Measurements from ENCODE around the gene C9orf152.

C9orf152 gene

GRCh38 chr9:110155751-110156150 lies 52.2 kb downstream of the C9orf152 start:
- no peak overlapping the region for H3K4me3 ChIP-seq (ENCODE audit: low read depth, low read length)
- H3K9me3 ChIP-seq, result no peaks in the 10 kb centered on the region
- no peaks in the 10 kb centered on the region for H3K36me3 ChIP-seq
- H3K27me3 ChIP-seq, result no peaks in the 10 kb centered on the region
- TF ChIP-seq CTCF (IDR thresholded peaks at IDR 0.05; ENCODE audit: low read depth, low read length), result no peak
- DNase-seq, result no peak
- H3K4me1 ChIP-seq, result no peaks in the 10 kb centered on the region

- no peaks in the 10 kb centered on the region for H3K4me1 ChIP-seq
- H3K36me3 ChIP-seq, result no peaks in the 10 kb centered on the region
- no peak for TF ChIP-seq CTCF (IDR thresholded peaks at IDR 0.05; ENCODE audit: low read depth, low read length)
- no peaks in the 10 kb centered on the region for H3K9me3 ChIP-seq
- no peak for DNase-seq
- H3K27me3 ChIP-seq, result no peaks in the 10 kb centered on the region
- H3K4me3 ChIP-seq (ENCODE audit: low read depth, low read length), result no peak overlapping the region
Measured at GRCh38 chr9:110153431-110153830, 54.5 kb downstream of the C9orf152 start.

GRCh38 chr9:110152704-110153374 lies 55.1 kb downstream of the C9orf152 start:
- Histone ChIP-seq H3K36me3 (no peaks in the 10 kb centered on the region), H3K27me3 (no peaks in the 10 kb centered on the region), H3K9me3 (no peaks in the 10 kb centered on the region), H3K4me1 (no peaks in the 10 kb centered on the region), H3K4me3 (ENCODE audit: low read depth, low read length) (no peak overlapping the region)
- peak; percentile 82 for TF ChIP-seq CTCF (IDR thresholded peaks at IDR 0.05; ENCODE audit: low read depth, low read length)
- DNase-seq, result peak; percentile 34
